Uterus (tissue), 2 donors: ENCODE results near the gene HSD3B7.

Experiments
- CTCF ChIP-seq, 4 experiments: fragments of 200-600 bp in 2 of 4; fragments of 450-650 bp in 2 of 4; sonication (generic) in 2 of 4; IDR thresholded peaks; one replicate each; pipeline ENCODE4 v1.5.1; 2016 to 2019; ENCODE audit warnings: antibody characterized with exemption in 4 of 4, mild to moderate bottlenecking in 2 of 4, moderate library complexity in 1 of 4
- POLR2A ChIP-seq, 2 donors: fragments of 450-650 bp; IDR thresholded peaks; one replicate each; pipeline ENCODE4 v1.6.1; 2016; ENCODE audit warnings: antibody characterized with exemption in 2 of 2, mild to moderate bottlenecking in 1 of 2, moderate library complexity in 1 of 2

- TF ChIP-seq CTCF (IDR thresholded peaks at IDR 0.05) (no peak), POLR2A (IDR thresholded peaks at IDR 0.05) (no peak)
Observed at GRCh38 chr16:30942426-30942806, 42.6 kb upstream of the HSD3B7 start.
